ENCODE results near the gene PSKH1.

PSKH1 gene

GRCh38 chr16:67977005-67977404 lies 84.0 kb downstream of the PSKH1 start:
- Histone ChIP-seq H3K4me1 (no peaks in the 10 kb centered on the region), H3K36me3 (no peaks in the 10 kb centered on the region), H3K4me3 (ENCODE audit: low read depth, low read length) (no peak overlapping the region), H3K27me3 (no peaks in the 10 kb centered on the region), H3K9me3 (no peaks in the 10 kb centered on the region)
- DNase-seq: no peak
- TF ChIP-seq, protein P1, sequence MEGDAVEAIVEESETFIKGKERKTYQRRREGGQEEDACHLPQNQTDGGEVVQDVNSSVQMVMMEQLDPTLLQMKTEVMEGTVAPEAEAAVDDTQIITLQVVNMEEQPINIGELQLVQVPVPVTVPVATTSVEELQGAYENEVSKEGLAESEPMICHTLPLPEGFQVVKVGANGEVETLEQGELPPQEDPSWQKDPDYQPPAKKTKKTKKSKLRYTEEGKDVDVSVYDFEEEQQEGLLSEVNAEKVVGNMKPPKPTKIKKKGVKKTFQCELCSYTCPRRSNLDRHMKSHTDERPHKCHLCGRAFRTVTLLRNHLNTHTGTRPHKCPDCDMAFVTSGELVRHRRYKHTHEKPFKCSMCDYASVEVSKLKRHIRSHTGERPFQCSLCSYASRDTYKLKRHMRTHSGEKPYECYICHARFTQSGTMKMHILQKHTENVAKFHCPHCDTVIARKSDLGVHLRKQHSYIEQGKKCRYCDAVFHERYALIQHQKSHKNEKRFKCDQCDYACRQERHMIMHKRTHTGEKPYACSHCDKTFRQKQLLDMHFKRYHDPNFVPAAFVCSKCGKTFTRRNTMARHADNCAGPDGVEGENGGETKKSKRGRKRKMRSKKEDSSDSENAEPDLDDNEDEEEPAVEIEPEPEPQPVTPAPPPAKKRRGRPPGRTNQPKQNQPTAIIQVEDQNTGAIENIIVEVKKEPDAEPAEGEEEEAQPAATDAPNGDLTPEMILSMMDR (IDR thresholded peaks at IDR 0.05; ENCODE audit: low read depth, low read length): no peak

DNA sequence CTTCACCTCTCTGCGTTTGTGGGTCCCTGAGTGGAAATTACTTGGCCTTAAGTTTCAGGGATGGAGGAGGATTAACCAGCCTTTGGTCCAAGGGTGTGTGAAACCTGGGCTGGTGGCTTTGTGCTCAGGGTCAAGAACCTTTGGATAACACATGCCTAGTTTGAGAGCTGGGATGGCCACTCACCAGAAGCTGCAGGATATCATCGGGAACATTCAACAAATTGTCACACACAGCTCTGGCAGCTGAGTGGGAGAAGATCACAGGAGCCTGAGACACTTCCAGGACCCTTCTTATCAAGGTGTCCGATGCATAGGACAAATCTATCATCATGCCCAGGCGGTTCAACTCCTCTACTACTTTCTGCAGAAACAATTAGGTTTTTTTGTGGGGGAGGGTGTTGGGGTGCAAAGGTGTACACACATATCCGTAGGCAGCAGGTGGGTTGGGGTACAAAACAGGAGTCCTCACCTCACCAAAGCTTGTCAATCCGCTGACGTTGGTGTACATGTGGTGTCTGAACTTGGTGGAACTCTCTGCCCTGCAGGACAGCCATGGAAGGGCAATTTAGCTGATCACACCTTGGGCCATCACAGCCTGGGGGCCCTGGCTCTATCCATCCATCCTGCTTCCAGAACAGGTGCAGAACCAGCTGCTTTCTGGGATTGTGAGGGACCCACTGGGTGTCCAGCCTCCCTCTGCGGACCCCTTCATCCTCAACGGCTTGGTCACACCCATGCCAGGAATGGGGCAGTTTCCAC lies 84.6 kb downstream of the PSKH1 start:
- no peak for DNase-seq
- no peaks in the 10 kb centered on the region for H3K27me3 ChIP-seq
- H3K9me3 ChIP-seq: no peaks in the 10 kb centered on the region
- no peaks in the 10 kb centered on the region for H3K4me1 ChIP-seq
- H3K36me3 ChIP-seq: no peaks in the 10 kb centered on the region
- H3K4me3 ChIP-seq (ENCODE audit: low read depth, low read length): no peak overlapping the region
- TF ChIP-seq, protein P1 (IDR thresholded peaks at IDR 0.05; ENCODE audit: low read depth, low read length): no peak
